NOMO-1 treated with dmso at 0.1 percent for 144 hours (cell line): ENCODE results near the gene WDR48.
A peak's percentile ranks its signal among the peaks of the same experiment; 100 is the strongest.

Source experiments
- DNase-seq: peaks from one replicate; lab custom pipeline; 2025; ENCODE audit not compliant: unreplicated experiment; lab: John Stamatoyannopoulos, UW

The WDR48 gene

DNA sequence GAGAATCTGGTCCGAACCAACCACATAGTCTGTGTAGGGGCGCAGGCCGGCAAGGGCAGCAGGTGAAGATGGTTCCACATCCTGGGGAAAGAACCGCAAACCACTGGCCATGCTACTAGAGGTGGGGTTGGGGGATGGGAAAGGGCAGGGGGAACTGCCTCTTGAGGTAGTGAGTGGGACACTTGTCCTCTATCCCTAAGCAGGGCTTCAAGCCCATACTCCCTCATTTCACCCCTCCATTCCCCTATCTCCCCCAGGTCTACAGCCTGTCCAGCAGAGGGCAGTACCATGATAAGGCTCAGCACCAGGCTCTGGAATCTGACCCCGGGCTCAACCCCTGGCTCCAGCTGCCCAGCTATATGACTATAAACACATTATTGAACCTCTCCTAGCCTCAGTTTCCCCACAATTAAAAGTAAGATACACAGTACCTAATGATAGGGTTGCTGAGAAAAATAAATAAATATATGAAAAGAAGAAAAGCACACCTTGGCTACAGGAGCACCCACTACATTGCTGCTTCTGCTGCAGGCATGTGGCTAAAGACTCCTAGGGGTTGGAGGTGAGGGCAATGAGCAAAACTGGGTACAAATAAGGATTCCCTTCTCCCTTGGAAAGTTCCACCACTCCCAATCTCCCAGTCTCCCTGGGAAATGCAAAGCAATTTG lies 49.3 kb downstream of the WDR48 start:
- peak; percentile 8 for DNase-seq

DNA sequence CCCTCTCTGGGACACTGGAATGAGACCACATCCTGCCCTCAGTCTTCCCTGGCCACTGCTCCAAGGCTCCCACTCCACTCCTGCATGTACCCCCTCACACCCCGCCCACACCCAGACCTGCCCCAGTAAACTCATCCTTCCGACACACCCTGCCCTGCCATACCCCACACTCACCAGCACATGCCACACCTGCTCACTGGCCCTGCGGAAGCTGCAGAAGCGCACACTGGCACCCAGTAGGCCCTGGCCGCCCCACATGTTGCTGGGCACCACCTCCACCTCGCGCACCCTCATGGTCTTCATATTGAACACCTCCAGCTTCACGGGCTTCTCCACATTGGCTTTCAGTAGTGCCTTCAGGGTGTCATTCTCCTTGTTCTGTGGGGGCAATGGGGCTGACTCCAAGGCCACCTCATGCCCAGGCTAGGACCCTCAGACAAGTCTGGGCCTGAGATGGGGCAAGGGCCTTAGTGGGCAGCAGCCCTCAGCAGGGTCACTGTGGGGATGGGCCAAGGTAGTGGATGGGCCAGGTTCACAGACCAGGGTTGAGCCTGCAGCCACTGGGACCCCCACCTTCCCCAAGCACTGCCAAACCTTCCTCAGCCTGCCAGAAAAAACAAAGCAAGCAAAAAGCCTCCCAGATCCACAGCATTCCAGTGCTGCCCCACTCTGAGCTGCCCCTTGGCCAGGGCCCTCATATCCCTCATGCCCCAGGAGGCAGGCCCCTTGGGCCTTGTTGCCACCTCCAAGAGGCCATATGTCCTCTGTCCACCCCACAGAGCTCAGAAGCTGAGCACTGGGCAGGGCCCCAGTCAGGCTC lies 50.9 kb downstream of the WDR48 start:
- no peak for DNase-seq

DNA sequence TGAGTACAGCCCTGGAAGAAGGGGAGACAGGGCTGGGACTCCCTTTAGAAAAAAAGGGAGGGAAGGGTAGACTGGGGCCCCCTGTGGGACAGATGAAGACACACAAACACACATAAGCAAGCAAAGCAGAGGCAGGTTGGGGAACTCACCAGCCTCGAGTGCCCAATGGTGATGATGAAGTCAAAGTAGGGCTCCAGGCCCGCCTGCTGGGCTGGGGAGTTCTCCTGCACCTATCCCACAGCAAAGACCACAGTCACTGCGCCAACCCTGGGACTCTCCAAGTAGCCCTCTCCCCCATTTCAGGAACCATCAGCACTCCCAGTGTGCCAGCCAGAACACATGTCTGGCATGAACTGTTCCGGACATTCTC lies 51.5 kb downstream of the WDR48 start:
- DNase-seq: no peak

DNA sequence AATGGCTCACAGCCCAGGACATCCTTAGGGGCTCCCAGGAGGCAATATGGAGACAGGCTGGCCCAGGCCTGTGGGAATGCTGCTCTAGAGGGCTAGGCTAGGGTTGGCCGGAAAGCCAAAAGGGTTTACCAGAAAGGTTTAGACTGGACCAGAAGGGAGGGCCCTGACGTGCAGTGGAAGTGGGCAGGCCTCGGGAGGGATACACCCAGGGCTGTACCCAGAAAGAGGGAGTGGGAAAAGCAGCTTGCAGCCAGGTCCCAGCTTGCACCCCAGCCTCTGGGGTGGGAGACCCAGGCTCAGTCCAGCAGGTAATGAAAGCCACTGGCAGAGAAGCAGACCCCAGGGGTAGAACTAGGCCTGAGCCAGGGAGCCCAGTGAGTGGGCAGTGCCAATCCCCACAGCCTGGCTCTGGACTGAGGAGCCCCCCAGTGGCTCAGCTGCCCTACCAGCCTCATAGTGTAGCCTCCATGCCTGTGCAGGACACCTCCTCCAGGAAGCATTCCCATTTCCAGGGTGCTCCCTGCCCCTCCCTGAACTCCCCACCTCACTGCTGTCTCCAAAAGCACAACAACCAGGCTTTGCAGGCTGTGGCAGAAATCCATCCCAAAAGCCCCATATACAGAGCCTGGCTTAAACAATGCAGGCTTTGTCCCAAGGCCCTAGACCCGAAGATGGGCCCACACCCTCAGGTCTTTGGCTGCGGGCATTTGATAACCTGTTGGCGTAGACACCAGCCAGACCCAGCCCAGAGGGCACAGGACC lies 52.2 kb downstream of the WDR48 start:
- DNase-seq: no peak

DNA sequence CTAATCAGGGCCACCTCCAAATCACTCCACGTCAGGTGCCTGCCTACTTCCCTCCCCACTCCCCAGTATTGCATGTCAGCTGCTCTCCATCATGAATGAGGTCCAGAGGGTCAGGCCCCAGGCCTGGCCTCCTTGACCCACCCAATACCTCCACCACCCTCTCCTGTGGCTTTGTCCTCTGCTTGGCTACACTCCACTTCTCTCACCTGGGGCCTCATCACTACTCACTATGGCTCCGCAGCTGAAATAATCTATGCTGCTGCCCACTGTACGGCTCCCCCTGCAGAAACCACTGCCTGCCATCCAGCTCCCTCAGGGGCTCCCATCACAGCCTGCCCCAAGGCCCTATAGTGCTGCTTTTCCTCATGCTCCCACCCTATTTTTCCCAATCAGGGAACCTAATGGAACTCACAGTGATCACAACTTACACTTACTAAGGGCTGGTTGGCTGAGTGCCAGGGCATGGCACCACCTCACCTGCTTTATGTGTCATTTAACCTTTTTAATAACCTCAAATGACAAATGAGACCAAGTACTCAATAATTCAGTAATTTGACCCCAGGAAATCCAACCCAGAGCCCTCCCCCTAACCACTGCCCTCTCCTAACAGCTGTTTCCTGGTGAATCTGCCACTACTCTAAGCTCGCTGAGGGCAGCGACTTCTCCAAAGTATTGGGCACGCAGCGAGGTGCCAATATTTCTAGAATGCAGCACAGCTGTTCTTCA lies 53.3 kb downstream of the WDR48 start:
- DNase-seq: no peak

DNA sequence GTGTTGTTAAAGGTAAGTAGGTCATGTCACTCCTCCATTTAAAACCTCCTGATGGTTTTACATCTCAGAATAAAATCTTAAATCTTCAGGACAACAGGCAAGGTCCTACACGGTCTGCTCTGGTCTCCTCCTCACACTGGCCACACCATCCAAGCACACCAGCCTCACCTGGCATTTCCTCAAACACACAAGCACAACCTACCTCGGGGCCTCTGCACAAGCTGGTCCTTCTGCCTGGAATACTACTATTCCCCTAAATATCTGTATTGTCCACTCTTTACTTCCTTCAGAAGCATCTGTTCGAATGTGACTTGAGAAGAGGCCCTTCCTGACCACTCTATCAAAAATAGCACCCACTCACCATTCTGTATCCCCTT lies 53.9 kb downstream of the WDR48 start:
- no peak for DNase-seq

DNA sequence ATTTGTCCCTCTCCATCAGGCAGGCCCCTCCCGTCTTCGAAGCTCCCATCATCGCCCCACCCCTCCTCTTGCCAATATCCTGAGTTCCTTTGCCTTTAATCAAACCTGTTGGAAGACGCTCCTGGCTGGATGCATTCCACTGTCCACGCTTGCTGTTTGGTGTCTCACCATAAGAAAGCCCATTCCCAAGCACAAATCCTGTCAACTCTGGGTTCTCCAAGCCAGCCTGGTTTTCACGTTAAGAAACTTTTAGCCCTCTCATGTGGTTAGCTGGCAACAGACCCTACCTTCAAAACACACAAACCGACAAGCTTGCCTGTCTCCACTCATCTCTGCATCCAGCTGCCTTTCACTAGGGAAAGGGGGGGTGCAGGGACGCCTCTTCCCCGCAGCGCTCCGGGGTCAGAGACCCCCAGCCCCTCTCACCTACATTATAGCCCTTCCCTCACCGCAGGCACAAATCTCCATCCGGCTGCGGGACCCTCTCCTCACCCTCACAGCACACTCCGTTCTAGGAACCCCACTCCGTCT lies 54.5 kb downstream of the WDR48 start:
- DNase-seq: no peak

DNA sequence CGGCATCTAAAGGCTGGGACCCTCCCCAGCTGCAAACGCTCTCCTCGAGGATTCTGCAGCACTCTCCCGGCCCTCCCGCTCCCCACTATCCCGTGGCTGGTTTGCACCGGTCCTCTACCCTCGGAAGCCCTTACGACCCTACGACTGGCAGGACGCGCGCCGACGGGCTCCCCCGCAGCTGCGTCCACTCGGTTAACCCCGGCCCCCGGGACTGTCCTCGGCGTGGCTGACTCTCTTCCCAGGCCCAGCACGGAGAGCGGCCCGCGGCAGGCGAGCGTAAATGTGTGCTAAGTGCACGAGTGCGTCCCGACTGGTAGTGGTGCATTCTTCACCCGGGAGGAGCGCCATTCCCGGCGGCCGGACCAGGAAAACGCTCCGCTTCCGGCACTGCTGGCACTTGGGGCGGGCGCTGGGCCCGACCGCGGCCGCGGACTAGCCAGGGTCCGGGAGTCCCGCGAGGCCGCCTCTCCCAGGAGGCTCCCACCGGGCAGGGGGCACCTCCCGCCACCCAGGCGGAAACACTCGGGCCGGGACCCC lies 55.1 kb downstream of the WDR48 start:
- no peak for DNase-seq

DNA sequence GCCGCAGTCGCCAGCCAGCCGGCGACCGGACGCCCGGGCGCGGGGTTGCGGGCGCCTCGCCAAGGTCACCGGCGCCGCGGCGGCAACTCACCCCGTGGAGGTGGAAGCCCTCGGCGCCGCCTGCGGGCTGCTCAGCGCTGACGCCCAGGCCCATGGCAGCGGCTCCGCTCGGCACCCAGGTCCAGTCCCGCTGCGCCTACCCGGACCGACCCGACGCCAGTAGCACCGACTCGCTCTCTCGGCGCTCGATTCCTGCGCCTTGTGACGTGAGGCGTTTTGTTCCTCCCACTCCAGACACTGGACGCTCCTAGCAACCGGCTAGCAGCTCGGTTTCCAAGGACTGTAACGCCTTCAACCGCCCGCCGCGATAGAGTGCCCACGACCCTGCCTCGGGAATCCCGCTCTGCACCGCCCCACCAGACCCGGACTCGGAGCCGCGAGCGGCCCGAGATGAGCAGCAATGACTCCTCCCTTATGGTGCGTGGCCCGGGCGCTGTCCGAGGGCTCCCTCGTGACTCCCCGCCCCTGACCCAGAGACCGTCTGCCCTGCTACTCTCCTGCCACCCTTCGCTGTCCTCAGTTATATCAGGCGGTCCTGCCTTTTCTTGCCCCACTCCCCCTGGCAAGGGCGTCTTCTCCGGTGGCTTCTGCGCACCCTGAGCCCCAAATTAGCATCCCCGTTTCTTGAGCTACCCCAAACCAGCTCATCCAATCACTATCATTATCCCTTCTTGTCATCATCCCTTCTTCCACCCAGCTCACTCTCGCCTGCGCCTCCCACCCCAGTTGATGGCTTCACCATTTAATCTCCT lies 55.8 kb downstream of the WDR48 start, which contains the start of the genes GORASP1 and TTC21A:
TSS of gene GORASP1 (minus strand) at position 240 of the 812 bp plus-strand sequence. CDS start at position 154, 86 bp downstream.
TSS of gene TTC21A (plus strand) at position 293 of the 812 bp plus-strand sequence. CDS start at position 451, 158 bp downstream.
- DNase-seq: peak; percentile 68

DNA sequence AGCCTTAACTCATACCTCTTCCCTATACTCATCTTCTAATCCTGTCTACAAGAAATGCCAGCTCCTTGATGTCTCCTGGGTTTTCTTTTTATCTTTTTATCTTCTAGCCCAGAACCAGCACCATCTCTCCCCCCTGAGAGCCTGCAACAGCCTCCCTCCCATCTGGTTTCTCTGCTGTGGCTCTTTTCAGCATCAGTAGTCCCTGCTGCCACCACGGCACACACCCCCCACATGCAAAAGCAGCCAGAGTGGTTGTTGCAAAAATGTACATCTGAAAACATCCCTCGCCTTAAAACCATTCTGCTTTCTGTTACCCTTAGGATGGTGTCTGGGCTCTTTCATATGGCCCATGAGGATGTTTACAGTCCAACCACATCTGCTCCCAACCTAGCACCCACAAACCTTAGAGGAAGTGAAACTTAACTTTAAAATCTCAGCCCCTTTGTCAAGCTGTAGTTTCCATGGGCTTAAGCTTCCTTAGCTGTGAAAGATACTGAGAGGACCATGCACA lies 56.4 kb downstream of the WDR48 start:
- DNase-seq: peak; percentile 60

DNA sequence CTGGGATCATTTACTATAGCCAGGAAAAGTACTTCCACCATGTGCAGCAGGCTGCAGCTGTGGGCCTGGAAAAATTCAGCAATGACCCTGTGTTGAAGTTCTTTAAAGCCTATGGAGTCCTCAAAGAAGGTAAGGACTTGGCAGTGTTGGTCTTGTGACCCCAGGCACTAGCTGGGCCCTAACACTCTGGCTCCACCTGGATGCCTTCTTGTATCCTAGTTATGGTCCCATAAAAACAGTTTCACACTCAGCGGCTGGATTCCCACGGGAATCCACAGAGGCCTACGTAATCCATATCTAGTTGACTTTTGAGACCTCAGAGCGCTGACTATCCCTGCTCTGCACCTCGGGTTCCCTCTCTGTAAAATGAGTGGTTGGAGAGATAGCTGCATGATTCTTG lies 57.3 kb downstream of the WDR48 start:
- DNase-seq: no peak

DNA sequence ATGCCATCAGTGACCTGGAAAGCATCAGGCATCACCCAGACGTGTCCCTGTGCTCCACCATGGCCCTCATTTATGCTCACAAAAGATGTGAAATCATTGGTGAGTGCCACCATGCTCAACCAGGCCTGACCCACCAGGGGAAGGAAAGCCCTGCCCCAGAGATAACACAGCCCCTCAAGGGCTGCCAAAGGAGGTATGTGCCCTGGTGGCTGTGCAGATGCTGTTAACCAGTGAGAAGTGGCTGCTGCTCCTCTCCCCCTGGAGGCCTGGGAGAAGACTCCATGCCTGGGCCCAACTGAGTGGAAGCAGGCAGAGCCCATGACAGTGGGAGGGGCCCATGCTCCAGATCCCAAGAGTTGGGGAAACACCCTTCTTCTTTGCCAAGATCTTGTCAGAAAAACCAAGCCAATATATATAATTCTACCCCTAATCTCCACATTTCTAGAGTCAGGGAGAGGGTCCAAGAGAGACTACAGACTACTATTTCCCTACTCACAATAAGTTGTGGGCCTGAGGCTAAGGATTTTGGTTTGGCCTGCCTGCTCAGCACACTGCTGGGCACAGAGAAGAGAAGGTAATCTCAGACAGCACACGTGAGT lies 58.3 kb downstream of the WDR48 start:
- no peak for DNase-seq

DNA sequence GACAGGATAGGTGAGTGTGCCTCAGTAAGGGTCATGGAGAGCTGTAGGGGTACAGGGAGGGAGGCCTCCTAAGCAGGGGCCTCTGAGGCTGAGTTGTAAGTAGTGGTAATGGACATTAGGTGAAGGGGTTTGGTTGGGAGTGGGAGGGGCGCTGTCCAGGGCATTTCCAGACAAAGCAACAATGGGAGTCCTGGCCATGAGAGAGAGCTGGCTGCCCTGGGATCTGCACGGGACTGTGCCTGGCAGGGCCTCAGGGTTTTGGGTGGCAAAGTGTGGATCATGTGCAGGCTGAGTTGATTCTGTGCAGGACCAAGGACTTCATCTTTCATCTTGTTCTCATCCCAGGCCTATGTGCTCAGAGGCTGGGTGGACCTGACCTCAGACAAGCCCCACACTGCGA lies 60.3 kb downstream of the WDR48 start:
- DNase-seq: no peak

DNA sequence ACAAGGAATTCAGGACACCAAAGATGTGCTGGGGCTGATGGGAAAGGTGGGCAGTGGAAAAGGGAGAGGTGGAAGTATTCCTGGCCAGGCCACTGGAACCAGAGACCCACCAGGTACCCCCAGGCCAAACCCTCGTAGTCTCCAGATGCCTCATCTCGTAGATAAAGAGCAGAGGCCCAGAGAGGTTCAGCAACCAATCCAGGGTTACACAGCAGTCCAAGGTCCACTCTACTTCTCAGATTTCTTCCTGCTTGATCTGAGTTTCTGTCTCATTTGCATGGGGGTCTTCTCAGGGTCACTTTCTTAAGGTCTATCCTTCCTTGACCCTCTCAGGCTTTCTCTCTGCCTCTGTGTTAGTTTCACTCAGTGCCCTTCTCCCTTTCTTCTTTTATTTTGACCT lies 60.7 kb downstream of the WDR48 start:
- DNase-seq: no peak

DNA sequence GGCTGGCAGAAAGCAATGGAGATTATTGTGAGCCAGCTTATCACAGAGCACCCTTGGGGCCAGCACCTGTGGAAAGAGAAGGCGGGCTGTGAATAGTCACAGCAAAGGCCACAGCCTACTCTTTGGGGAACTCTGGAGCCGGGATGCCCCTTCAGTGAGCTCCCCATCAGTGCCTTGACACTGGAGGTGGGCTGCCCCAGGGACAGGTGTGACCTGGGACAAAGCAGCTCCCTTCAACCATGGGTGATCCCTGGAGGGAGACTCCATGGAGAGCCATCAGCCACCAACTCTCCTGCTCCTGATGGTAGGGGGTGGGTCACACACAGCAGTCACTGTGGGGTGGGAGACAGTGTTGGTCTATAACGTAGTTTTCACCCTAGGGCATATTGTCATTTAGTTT lies 61.5 kb downstream of the WDR48 start:
- DNase-seq: no peak

DNA sequence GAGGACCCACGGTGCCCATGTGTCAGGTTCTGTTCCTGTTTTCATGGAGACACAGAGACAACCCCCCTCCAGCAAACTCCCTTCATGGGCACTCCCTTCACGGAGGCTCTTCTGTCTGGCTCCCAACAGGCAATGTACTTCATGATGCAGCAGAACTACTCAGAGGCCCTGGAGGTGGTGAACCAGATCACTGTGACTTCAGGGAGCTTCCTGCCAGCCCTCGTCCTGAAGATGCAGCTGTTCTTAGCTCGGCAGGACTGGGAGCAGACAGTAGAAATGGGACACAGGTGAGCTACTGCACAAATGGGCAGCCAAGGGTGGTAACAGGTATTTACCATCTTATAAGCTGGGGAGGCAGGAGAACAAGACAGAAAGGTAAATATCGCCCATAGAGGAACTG lies 62.6 kb downstream of the WDR48 start:
- DNase-seq: no peak

DNA sequence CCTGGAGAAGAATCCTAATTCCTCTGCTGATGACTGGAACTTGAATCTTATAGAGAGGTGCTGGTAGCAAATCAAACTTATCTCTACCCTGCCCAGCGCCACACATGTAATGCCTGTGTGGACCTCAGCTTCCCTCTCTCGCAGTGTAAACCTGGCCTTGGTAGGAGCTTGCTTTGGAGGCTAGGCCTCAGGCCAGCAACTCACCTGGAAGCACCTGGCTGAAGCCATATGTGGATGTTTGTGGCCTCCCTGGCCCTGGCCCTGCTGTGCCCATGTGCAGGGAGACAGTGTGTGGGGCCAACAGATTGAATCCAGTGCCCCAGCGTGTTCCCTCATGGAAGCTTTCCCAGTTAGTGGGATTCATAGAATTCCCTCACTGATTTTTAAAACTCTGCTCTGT lies 64.1 kb downstream of the WDR48 start:
- DNase-seq: no peak

DNA sequence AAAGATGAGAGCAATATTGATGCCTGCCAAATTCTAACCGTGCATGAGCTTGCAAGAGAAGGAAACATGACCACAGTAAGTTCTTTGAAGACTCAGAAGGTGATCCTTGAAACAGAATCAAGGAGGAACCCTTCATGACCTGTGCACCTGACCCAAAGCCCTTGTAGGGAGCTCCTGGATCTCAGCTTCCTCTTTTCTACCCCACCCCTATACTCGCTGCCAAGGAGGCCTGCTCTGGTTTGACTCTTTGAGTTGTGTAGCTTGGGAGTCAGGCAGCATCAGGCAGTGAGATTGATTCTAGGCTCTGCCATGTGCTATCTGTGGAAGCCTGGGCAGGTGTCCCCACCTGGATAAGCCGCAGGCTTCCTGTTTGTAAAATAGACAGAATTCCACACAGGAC lies 66.3 kb downstream of the WDR48 start:
- DNase-seq: no peak
